Esophagus muscularis mucosa (tissue), 4 donors: ENCODE data around the gene TOLLIP. TPM values are rescaled to one million over a fixed set of nuclear protein-coding genes. Genes with fewer than 3 reads are reported as not detected.

Experiments
- DNase-seq: peaks from one replicate; pipeline ENCODE4 v3.0.0-alpha.2; 2017; ENCODE audit errors: extremely low spot score
- H3K27ac ChIP-seq, 4 donors: fragments of 200-600 bp; sonication (generic); replicated peaks in 1 of 4; 1 replicate in 3 of 4; 2 replicates in 1 of 4; pipeline ENCODE4 v1.5.1; 2016 to 2019; ENCODE audit warnings: mild to moderate bottlenecking in 1 of 4
- H3K27me3 ChIP-seq, 4 donors: fragments of 200-600 bp; sonication (generic); one replicate each; pipeline versions ENCODE4 v1.5.1 to v1.6.0; 2016 to 2019
- H3K36me3 ChIP-seq, 4 donors: fragments of 200-600 bp; sonication (generic); one replicate each; pipeline ENCODE4 v1.5.1; 2016 to 2019
- H3K4me1 ChIP-seq, 4 donors: fragments of 200-600 bp; sonication (generic); one replicate each; pipeline ENCODE4 v1.5.1; 2016 to 2019
- H3K4me3 ChIP-seq, 4 donors: fragments of 200-600 bp; sonication (generic); 1 replicate in 2 of 4; 2 replicates in 2 of 4; pipeline ENCODE4 v1.5.1; 2016 to 2019; ENCODE audit warnings: mild to moderate bottlenecking in 4 of 4, moderate library complexity in 1 of 4
- H3K9me3 ChIP-seq, 4 donors: fragments of 200-600 bp; sonication (generic); 1 replicate in 3 of 4; 2 replicates in 1 of 4; pipeline ENCODE4 v1.5.1; 2016 to 2019
- EP300 ChIP-seq: sonication (generic); formaldehyde crosslinking; IDR thresholded peaks from one replicate; pipeline ENCODE4 v1.6.1; 2017; ENCODE audit warnings: antibody characterized with exemption
- POLR2A ChIP-seq: fragments of 450-650 bp; IDR thresholded peaks from one replicate; pipeline ENCODE4 v1.6.1; 2017; ENCODE audit warnings: antibody characterized with exemption, moderate library complexity, mild to moderate bottlenecking, low read depth
- POLR2AphosphoS5 ChIP-seq, 2 donors: sonication (generic); formaldehyde crosslinking; IDR thresholded peaks; one replicate each; pipeline ENCODE4 v1.6.1; 2017; ENCODE audit warnings: antibody characterized with exemption in 2 of 2
- WGBS: methylation state at CpG from one replicate; pipeline ENCODE4 v1.1.5; 2018; 5-methylcytosine and 5-hydroxymethylcytosine counted together
- intact Hi-C: fragments of 100-400 bp; cut with DNase I; formaldehyde crosslinking; loops from one replicate; pipeline ENCODE4 v1.15.1; 2023
- total RNA-seq, 4 donors: library from RNA; depleted of rRNA; stranded (reverse); fragments of >200 nt; gene quantifications; one replicate each; pipeline versions ENCODE4 v1.1.0 to v1.2.1, GENCODE V29; 2016
- TF ChIP-seq, protein P1 (sequence below), 3 experiments: fragments of 200-600 bp in 2 of 3; fragments of 450-650 bp in 1 of 3; sonication (generic) in 2 of 3; IDR thresholded peaks; one replicate each; pipeline ENCODE4 v1.5.1; 2017 to 2019; ENCODE audit warnings: antibody characterized with exemption in 3 of 3, mild to moderate bottlenecking in 2 of 3, moderate library complexity in 1 of 3

The TOLLIP gene
- total RNA-seq, 4 donors from 2014 or later, result 33.2 to 71.6 (median 58.6) TPM

DNA sequence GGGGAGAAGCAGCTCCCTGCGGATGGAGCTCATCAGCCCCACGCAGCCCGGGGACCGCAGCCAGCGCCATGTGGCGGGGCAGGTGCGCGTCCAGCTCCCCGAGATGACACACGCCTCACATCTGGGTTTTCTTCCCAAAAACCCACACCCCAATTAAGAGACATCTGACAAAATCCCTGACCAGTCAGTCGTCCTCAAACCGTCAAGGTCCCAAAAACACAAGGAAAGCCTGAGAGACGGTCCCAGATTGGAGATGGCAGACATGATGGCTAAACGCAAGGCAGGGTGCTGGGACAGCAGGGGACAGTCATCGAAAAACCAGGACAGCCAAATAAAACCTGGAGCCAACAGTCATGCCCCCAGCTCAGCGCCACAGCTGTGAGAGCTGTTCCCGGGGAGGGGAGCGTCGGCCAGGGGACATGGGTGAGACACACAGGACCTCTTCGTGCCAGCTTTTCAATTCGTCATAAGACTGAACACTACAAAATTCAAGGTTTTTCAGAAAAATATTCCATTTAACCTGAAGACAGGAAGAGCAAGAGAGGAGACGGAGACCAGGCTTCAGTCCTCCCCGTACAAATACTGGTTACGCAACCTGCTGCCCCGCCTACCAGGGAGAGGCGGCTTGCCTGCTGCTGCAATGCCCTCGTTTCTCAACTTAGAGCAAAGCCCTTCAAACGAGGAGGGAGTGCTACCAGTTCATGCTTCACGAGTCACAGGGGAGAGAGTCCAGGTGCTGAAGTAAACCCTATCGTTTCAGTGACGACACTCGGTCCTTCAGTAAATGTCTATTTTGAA is 10.5 kb downstream of the TOLLIP start:
- H3K4me3 ChIP-seq, result peak overlapping the region in 2 of 4 donors; percentile 7 to 20
- peaks cover 12 to 38% (median 23%) of the 10 kb centered on the region in 4 donors for H3K36me3 ChIP-seq
- peak; percentile 95 for DNase-seq
- WGBS, result 66% methylated on average over 30 of the region's 32 CpGs
- peak; percentile 81 to 89 for TF ChIP-seq POLR2AphosphoS5 (IDR thresholded peaks at IDR 0.05)
- TF ChIP-seq POLR2A, result no peak
- no peaks in the 10 kb centered on the region for H3K27me3 ChIP-seq
- H3K4me1 ChIP-seq, result peaks cover 47 to 76% (median 63%) of the 10 kb centered on the region in 4 donors
- H3K9me3 ChIP-seq, result no peaks in the 10 kb centered on the region
- peak overlapping the region; percentile 74 to 95 (median 80) for H3K27ac ChIP-seq
- intact Hi-C loops, result loop anchor here (5.0 kb wide), 1 partner anchor 38 kb away; no protein-coding TSS in a partner anchor

DNA sequence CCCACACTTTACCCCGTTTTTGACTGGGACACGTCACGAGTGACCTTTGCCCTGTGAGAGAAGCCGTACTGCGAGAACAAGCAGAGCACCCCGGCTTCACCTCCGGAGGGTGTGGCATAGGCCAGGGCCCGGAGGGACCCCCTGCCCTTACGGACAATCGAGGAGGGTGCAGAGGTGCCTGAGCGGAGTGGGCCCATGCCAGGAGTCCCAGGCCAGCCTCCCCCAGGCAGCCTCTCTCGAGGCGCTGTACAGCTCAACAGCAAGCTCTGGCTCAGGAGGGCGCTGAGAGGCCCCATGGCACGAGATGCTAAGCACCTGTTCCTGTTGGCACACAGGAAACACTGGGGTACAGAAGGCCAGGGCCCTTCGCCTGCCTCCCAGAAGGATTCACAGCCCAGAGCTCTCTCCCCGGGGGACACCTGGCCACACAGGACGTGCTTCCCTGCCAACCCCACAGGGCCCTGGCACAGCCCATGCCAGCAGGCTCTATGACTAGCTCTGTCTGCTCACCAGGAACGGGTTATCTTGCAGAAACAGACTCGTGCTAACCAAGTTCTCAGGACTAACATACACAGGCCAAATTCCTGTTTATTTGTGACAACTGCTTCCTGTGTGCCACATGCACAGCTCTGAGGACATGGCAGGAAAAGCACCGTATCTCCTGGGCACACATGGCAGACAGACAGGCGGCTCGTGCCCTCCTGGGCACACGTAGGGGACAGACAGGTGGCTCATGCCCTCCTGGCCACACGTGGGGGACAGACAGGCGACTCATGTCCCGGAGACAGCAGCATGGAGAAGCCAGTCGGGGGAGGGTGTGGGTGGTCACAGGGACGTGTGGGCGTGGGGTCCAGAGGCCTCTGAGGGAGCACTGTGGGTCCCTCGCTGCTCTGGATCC is 11.6 kb downstream of the TOLLIP start:
- Histone ChIP-seq H3K36me3 (peaks cover 17 to 41% (median 34%) of the 10 kb centered on the region in 4 donors), H3K4me3 (no peak overlapping the region), H3K27me3 (no peaks in the 10 kb centered on the region), H3K27ac (peak overlapping the region; percentile 74 to 95 (median 80)), H3K4me1 (peaks cover 37 to 69% (median 55%) of the 10 kb centered on the region in 4 donors), H3K9me3 (no peaks in the 10 kb centered on the region)
- intact Hi-C loops, result loop anchor here (5.0 kb wide), 1 partner anchor 39 kb away; no protein-coding TSS in a partner anchor
- 73% methylated on average over 16 of the region's 31 CpGs for WGBS
- no peak for TF ChIP-seq POLR2A
- TF ChIP-seq, protein P1, sequence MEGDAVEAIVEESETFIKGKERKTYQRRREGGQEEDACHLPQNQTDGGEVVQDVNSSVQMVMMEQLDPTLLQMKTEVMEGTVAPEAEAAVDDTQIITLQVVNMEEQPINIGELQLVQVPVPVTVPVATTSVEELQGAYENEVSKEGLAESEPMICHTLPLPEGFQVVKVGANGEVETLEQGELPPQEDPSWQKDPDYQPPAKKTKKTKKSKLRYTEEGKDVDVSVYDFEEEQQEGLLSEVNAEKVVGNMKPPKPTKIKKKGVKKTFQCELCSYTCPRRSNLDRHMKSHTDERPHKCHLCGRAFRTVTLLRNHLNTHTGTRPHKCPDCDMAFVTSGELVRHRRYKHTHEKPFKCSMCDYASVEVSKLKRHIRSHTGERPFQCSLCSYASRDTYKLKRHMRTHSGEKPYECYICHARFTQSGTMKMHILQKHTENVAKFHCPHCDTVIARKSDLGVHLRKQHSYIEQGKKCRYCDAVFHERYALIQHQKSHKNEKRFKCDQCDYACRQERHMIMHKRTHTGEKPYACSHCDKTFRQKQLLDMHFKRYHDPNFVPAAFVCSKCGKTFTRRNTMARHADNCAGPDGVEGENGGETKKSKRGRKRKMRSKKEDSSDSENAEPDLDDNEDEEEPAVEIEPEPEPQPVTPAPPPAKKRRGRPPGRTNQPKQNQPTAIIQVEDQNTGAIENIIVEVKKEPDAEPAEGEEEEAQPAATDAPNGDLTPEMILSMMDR (IDR thresholded peaks at IDR 0.05), result no peak
- no peak for TF ChIP-seq EP300
- no peak for TF ChIP-seq POLR2AphosphoS5 (IDR thresholded peaks at IDR 0.05)
- no peak for DNase-seq

DNA sequence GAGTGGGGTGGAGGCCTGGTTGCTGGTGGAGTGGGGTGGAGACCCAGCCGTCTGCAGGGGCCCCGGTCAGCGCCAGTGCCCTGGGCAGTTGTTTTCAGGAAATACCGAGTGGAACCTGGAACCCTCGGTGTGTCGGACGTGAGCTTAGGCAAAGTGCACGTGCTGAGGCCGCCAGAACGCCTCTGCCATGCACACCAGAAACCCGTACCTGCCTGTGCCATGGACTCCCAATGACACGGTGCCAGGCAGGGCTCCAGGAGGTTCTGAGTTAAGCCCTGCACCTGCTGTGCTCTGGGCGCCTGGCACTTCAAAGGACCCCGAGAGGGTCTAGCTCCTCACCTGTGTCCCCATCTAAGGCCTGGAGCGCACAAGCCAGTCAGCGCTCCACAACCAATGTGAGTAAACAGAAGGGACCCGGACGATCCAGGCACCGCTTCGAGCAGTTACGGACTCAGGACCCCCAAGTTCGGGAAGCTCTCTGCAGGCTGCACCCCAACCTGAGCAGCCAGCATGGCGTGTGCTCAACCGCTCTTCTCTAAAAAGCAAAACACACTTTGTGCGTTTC is 12.3 kb downstream of the TOLLIP start:
- Histone ChIP-seq H3K27me3 (no peaks in the 10 kb centered on the region), H3K9me3 (no peaks in the 10 kb centered on the region), H3K27ac (peak overlapping the region in 2 of 4 donors; percentile 74 to 95), H3K4me1 (peaks cover 31 to 64% (median 50%) of the 10 kb centered on the region in 4 donors), H3K36me3 (peaks cover 17 to 48% (median 39%) of the 10 kb centered on the region in 4 donors), H3K4me3 (no peak overlapping the region)
- TF ChIP-seq POLR2AphosphoS5 (IDR thresholded peaks at IDR 0.05) (no peak), EP300 (no peak), POLR2A (no peak)
- TF ChIP-seq, protein P1 (IDR thresholded peaks at IDR 0.05), result no peak
- 95% methylated on average over 14 of the region's 25 CpGs for WGBS
- no peak for DNase-seq
- intact Hi-C loops, result loop anchor here (5.0 kb wide), 1 partner anchor 40 kb away; no protein-coding TSS in a partner anchor

DNA sequence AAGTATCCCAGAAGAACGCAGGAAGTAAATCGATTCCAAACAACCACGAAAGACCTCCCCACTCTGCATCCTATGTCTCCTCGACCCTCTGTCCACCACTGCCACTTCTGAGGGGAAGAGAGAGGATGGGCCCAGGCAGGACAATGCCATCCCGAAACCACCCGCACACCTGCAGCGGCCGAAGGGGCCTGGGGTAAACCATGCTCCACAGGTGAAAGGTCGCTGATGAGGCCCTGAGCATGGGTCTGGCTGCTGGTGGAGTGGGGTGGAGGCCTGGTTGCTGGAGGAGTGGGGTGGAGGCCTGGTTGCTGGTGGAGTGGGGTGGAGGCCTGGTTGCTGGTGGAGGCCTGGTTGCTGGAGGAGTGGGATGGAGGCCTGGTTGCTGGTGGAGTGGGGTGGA is 13.1 kb downstream of the TOLLIP start:
- 100% methylated on average over 9 of the region's 9 CpGs for WGBS
- Histone ChIP-seq H3K4me1 (peaks cover 28 to 56% (median 43%) of the 10 kb centered on the region in 4 donors), H3K36me3 (peaks cover 17 to 54% (median 41%) of the 10 kb centered on the region in 4 donors), H3K27me3 (no peaks in the 10 kb centered on the region), H3K4me3 (no peak overlapping the region), H3K27ac (no peak overlapping the region), H3K9me3 (no peaks in the 10 kb centered on the region)
- TF ChIP-seq EP300, result no peak
- TF ChIP-seq POLR2A, result no peak
- TF ChIP-seq, protein P1 (IDR thresholded peaks at IDR 0.05), result no peak
- no peak for TF ChIP-seq POLR2AphosphoS5 (IDR thresholded peaks at IDR 0.05)
- intact Hi-C loops, result loop anchor here (5.0 kb wide), 1 partner anchor 41 kb away; no protein-coding TSS in a partner anchor
- DNase-seq, result no peak
